ENCODE measurements around the gene CBX8.

Gene CBX8

GRCh38 chr17:79796763-79797491 is at the start of gene CBX8:
CBX8 (minus strand) TSS chr17:79797077; CDS start chr17:79796998, 79 bp downstream.
- peak; percentile 96 for DNase-seq

GRCh38 chr17:79845601-79845949 is 48.7 kb upstream of the CBX8 start:
- no peak for DNase-seq

DNA sequence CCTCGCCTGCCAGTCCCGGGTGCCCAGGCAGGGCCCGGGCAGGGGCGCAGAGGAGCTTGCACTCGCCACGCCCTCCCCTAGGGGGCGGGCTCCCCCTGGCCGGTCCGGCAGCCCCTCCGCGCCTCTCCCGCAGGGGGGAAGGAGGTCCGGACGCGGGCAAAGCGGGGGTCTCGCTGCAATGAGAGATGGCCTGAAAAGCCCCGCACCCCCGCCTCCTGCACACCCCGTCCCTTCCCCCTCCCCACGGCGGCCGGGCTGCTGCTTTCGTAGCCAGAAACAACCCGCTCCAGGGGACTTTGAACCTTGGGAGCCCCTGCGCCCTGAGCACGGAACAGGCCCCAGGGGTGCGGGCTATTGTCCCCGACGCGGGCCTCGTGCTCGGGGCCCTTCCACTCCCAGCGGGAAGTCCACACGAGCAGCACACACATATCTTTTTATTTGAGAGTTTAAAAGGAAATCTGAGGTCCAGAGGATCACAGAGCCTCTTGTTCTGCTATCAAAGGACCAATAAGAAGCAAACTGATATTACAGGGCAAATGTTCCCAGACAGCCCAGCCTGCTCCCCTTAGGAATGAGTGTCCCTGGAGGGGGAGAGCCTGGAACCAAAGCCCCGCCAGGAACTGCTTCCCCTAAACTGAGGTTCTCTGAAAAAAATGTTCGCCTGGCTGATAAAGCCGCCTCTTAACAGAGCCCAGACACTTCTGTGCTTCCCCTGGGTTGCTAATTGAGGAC is 48.2 kb upstream of the CBX8 start:
- DNase-seq, result no peak

DNA sequence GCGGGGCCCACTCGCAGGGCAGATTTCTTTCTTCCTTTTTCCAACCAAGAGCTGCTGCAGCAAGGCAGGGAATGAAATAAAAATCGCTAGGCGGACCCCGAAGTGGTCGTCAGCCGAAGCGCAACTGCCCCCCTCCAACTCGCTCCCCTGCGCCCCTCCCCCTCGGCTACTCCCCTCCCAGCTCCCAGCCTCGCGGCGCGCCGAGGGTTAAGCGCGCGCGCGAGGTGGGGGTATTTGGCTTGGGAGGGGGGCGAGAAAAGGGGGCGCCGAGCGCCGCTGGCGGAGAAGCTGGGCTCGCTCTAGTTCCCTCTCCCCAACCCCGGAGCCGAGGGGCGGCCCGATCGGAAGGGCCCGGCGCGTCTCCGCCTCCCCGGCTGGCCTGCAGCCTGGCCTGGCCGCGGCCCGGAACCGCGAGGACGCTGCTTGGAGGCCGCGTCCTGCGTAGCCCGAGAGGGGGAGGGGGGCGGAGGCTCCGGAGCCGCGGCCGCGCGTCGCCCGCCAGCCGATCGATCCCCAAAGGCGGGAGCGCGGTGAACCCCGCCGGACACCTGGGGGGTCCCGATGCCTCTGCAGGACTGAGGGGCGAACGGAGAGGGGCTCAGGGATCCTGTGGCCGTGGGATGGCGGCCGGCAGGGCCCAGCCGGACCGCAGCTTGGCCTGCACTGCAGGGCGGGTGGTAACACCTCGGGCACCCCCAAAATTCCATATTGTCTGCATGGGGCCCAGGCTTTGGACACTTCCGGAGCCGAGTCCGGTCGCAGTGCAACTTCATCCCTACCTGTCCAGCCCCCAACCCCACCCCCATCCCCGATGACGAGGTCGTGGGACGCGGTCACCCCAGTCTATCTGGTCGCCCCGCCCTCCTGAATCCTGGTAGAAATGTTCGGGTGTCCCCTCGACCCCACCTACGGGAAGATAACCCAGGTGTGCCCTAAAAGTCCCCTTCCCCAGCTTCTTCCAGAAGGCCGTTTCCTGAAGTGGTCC is 47.2 kb upstream of the CBX8 start:
- DNase-seq, result no peak

- no peak for DNase-seq
Measured at GRCh38 chr17:79843474-79843815, 46.6 kb upstream of the CBX8 start.

- no peak for DNase-seq
Measured at GRCh38 chr17:79842656-79843473, 46.0 kb upstream of the CBX8 start.

DNA sequence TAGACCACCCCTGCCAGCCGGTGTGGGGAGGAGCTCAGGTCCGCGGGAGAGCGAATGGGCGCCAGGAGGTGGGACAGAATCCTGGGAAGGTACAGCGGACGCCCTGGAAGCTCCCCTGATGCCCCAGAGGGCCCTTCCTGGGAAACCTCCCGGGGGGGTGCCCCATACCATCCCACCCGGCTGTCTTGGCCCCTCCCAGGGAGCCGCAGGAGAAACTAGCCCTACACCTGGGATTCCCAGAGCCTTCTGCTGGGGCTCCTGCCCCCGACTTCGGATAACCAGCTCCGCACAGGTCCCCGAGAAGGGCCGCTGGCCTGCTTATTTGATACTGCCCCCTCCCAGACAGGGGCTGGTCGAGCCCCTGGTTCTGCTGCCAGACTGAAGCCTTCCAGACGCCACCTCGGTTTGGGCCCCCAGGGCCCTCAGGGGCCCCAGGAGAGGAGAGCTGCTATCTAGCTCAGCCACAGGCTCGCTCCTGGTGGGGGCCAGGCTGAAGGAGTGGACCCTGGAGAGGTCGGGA is 45.3 kb upstream of the CBX8 start:
- DNase-seq, result no peak

GRCh38 chr17:79841369-79842135 is 44.7 kb upstream of the CBX8 start:
- DNase-seq, result no peak

GRCh38 chr17:79840989-79841286 is 44.1 kb upstream of the CBX8 start:
- no peak for DNase-seq

GRCh38 chr17:79840269-79840988 is 43.6 kb upstream of the CBX8 start:
- DNase-seq, result no peak

DNA sequence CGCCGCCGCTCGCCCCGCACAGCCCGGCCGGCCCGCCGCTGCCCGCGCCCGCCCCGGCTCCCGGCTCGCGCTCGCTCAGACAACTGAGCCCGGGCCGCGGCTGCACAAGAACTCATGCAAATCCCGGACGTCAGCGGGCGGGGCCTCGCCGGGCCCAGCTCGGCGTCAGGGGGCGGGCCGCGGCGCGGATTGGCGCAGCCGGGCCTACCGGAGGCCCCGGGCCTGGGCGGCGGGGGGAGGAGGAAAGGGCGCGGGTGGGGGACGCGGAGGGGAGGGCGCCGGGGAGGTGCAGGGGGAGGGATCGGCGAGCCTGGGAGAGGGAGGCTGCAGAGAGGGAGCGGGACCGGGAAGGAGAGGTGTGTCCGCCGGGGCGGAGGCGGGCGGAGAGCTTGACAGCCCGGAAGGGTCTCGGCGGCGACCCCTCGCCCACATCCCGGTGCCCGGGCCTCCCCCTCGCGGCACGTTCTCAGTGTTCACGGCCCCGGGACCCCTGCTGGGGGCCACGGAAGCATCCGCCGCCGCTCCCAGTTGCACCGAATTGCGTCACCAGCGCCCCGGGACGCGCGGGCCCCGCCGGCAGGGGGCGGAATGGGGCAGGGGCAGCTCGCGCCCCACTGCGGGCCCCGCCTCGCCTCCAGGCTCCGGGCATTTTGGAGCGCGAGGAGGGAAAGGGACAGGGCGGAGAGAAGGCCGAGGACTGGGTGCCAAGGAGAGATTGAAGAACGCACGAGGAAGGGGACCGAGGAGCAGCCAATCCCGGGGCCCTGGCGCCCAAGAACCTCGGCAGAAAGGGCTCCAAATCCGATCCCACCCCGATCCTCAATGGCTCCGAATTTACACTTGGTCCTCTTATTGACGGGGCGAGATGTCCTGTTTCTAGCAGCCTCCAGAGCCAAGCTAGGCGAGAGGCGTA is 42.7 kb upstream of the CBX8 start, which contains the start of gene CBX4:
Gene CBX4, minus strand, starts transcription at position 85 of the 913 bp plus-strand sequence. CDS start 189 bp downstream, outside the sequence.
- DNase-seq, result peak; percentile 87

DNA sequence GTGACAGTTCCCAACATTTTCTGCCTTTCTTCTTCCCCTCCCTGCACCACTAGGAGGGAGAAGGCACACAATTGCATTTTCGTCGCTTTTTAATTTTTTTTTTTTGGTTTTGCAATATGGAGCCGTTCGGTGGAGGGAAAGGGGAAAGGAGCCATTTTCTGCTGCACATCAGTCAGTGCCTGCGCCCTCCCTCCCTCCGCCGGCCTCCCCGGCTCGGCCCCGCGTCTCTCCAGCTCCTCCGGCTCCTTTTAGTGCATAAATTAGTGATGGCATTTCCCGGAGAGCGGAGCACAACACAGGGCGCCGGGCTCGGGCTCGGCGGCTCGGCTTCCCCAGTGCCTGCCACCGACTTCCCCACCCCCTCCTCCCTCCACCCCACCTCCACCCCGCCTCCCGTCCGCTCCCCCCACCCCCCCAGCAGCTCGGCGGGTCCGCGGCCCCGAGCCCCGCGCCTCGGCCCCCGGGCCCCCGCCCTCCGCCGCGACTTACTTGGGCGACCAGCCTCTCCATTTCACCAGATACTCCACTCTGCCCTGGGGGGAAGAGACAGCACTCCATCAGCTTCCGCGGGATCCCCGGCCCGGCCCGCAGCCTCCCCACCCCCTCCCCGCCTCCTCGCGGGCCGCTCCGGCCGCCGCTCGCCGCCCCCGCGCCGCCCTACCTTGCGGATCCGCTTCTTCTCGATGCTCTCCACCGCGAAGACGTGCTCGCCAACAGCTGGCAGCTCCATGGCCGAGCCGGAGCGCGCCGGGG is 41.8 kb upstream of the CBX8 start:
- peak; percentile 46 for DNase-seq

GRCh38 chr17:79837888-79838521 is 41.1 kb upstream of the CBX8 start:
- DNase-seq, result no peak

DNA sequence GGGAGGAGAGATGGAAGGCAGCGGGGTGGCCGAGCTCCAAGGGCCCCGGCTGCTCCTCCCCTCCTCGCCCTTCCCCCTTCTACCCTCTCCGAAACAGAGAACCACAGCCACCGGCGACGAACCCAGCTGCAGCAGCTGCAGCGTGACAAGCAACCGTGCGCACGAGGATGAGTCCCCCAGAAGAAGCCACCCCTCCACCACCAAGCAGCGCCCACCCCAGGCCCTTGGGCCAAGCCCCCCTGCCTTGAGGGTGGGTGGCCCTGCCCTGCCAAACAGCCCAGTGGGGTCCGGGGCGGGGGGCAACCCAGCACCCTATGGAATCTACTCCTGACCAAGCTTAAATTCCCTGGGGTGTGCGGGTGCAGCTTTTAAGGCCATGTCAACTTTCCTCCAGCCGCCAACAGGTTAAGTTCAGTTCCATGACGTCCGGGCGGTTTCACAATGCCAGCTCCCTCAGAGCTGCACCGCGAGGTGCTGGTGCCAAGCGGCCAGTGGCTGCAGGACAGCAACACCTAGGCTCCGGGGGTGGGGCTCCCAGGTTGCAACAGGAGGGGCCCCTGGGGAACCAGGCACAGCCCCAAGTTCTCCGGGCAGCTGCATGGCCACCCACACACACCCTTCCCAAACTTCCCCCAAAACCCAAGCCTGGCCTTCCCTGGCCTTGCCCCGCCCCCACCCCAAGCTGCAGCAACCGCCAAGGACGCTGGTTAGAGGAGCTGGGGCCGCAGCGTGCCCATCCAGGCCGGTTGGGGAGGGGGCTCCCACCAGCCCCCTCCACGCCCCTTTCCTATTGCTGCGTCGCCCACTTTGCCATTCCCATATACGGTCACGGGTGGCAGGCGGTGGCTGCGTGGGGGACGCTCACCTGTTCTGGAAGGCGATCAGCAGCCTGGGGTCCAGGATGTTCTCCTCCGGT is 40.4 kb upstream of the CBX8 start:
- DNase-seq, result no peak

DNA sequence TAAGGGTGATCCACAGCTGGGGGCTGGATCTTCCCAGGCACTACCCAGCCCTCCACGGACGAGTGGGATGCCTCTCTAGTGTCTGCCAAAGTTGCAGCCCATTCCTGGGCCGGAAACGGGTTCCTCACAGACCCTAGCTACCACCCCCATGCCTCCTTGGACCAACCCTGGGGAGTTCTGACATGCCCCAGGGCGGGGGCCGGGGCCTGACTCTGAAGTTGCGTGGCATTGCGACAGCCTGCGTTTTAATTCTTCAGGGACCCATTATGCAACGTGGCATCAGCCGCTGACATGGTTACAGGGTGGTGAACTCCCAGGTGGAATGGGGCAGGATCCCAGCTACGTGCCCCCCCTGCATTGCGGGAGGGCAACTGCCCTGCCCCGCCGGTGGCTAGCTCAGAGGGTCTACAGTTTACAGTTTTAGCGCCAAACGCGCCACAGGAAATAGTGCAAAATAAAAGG is 39.7 kb upstream of the CBX8 start:
- DNase-seq, result no peak

GRCh38 chr17:79835953-79836509 is 39.2 kb upstream of the CBX8 start:
- no peak for DNase-seq

DNA sequence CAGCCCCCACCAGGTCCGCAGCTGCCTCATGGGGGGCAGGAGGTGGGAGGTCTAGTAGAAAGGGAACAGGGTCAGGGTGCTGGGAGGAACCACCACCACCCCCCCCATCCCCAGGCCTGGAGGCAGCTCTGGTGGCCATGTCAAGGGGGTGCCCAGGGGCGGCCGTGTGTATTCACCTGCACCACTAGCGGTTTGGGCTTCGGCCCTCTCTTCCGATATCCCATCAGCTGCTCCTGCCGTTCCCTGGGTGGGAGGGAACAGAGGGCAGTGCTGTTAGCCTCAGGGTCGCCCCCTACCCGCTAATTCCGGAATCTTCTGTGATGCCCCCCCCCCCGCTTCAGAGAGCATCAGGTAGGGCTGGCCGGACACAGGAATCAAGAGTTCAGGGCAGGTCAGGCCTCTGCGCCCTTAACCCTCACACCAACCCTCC is 38.6 kb upstream of the CBX8 start:
- no peak for DNase-seq
